CD14-positive monocyte (primary cell): ENCODE measurements around the gene FAM76A. TPM values are rescaled to one million over a fixed set of nuclear protein-coding genes. Genes with fewer than 3 reads are reported as not detected.
A peak's percentile ranks its signal among the peaks of the same experiment; 100 is the strongest.
"Not testable (repeated sequence)": the region's sequence is repeated elsewhere in the genome, so short reads cannot be mapped to it uniquely, and the experiment has no call there.

ENCODE experiments used
- DNase-seq, 3 donors: peaks; one replicate each; pipeline ENCODE4 v3.0.0-alpha.2; 2011 to 2022
- H2AFZ ChIP-seq: 2 replicates; pipeline ENCODE4 v1.6.0; 2012; ENCODE audit warnings: mild to moderate bottlenecking, low read depth, low read length, inconsistent platforms; ENCODE audit not compliant: insufficient read depth, poor library complexity, severe bottlenecking
- H3K27ac ChIP-seq, 2 donors: 1 replicate in 1 of 2; 2 replicates in 1 of 2; pipeline ENCODE4 v1.5.1; 2012 to 2013; ENCODE audit warnings: low read length in 2 of 2, control low read depth in 1 of 2, inconsistent platforms in 1 of 2, low read depth in 1 of 2, mild to moderate bottlenecking in 1 of 2
- H3K27me3 ChIP-seq, 2 donors: one replicate each; pipeline versions ENCODE4 v1.6.0 to v1.6.1; 2011 to 2013; ENCODE audit warnings: low read length in 2 of 2; ENCODE audit not compliant: control insufficient read depth in 2 of 2, insufficient read depth in 2 of 2
- H3K36me3 ChIP-seq, 2 donors: replicated peaks in 1 of 2; 1 replicate in 1 of 2; 2 replicates in 1 of 2; pipeline versions ENCODE4 v1.5.1 to v1.6.1; 2012 to 2013; ENCODE audit warnings: low read length in 2 of 2, control low read depth in 1 of 2, inconsistent platforms in 1 of 2, mild to moderate bottlenecking in 1 of 2; ENCODE audit not compliant: insufficient read depth in 2 of 2, control insufficient read depth in 1 of 2
- H3K4me1 ChIP-seq, 2 donors: 1 replicate in 1 of 2; 2 replicates in 1 of 2; pipeline versions ENCODE4 v1.5.1 to v1.6.1; 2012 to 2013; ENCODE audit warnings: low read length in 2 of 2, control low read depth in 1 of 2, inconsistent platforms in 1 of 2, mild to moderate bottlenecking in 1 of 2, moderate library complexity in 1 of 2; ENCODE audit not compliant: insufficient read depth in 2 of 2, control insufficient read depth in 1 of 2
- H3K4me2 ChIP-seq: replicated peaks from 2 replicates; pipeline ENCODE3; 2012; ENCODE audit warnings: low read length, moderate library complexity, mild to moderate bottlenecking; ENCODE audit not compliant: poor library complexity, severe bottlenecking; ENCODE audit errors: extremely low read depth
- H3K4me3 ChIP-seq, 3 experiments: fragments of 200-600 bp in 1 of 3; sonication (generic) in 1 of 3; replicated peaks in 1 of 3; 1 replicate in 2 of 3; 2 replicates in 1 of 3; pipeline ENCODE4 v1.5.1; 2011 to 2013; ENCODE audit warnings: low read length in 3 of 3, mild to moderate bottlenecking in 3 of 3, control low read depth in 2 of 3, low read depth in 2 of 3, inconsistent platforms in 1 of 3, moderate library complexity in 1 of 3
- H3K79me2 ChIP-seq: 2 replicates; pipeline ENCODE4 v1.6.0; 2012; ENCODE audit warnings: mild to moderate bottlenecking, control low read depth, inconsistent platforms, low read length, moderate library complexity; ENCODE audit not compliant: insufficient read depth
- H3K9ac ChIP-seq: 2 replicates; pipeline ENCODE4 v1.6.0; 2017; ENCODE audit warnings: low read length, mild to moderate bottlenecking; ENCODE audit not compliant: insufficient read depth, poor library complexity, severe bottlenecking
- H3K9me3 ChIP-seq, 2 donors: replicated peaks in 1 of 2; 1 replicate in 1 of 2; 2 replicates in 1 of 2; pipeline versions ENCODE4 v1.5.1 to v1.6.1; 2012 to 2013; ENCODE audit warnings: low read length in 2 of 2, control low read depth in 1 of 2; ENCODE audit not compliant: control insufficient read depth in 1 of 2, insufficient read depth in 1 of 2
- H4K20me1 ChIP-seq: 2 replicates; pipeline ENCODE4 v1.6.0; 2012; ENCODE audit warnings: mild to moderate bottlenecking, low read length, control low read depth, moderate library complexity; ENCODE audit not compliant: insufficient read depth
- H3K27ac Mint-ChIP-seq, 7 donors: one replicate each; pipeline ENCODE4 v1.8.0; 2020; ENCODE audit warnings: mild to moderate bottlenecking in 7 of 7, mixed read lengths in 7 of 7, moderate library complexity in 6 of 7, inconsistent platforms in 2 of 7
- H3K27me3 Mint-ChIP-seq, 3 donors: one replicate each; pipeline ENCODE4 v1.8.0; 2021 to 2022; ENCODE audit warnings: low read depth in 3 of 3, mild to moderate bottlenecking in 3 of 3, mixed read lengths in 3 of 3, moderate library complexity in 3 of 3, inconsistent platforms in 1 of 3
- H3K36me3 Mint-ChIP-seq, 2 donors: one replicate each; pipeline ENCODE4 v1.8.0; 2020; ENCODE audit warnings: mixed read lengths in 2 of 2, inconsistent platforms in 1 of 2, mild to moderate bottlenecking in 1 of 2
- H3K4me1 Mint-ChIP-seq: one replicate; pipeline ENCODE4 v1.8.0; 2020; ENCODE audit warnings: mild to moderate bottlenecking, mixed read lengths
- H3K4me3 Mint-ChIP-seq, 2 donors: one replicate each; pipeline ENCODE4 v1.8.0; 2020; ENCODE audit warnings: mild to moderate bottlenecking in 2 of 2, mixed read lengths in 2 of 2, moderate library complexity in 1 of 2
- H3K9me3 Mint-ChIP-seq, 7 donors: one replicate each; pipeline ENCODE4 v1.8.0; 2020 to 2022; ENCODE audit warnings: mixed read lengths in 7 of 7, mild to moderate bottlenecking in 6 of 7, moderate library complexity in 6 of 7, inconsistent platforms in 2 of 7
- WGBS: methylation state at CpG from one replicate; pipeline ENCODE4 v1.1.5; 2013; ENCODE audit warnings: missing lambda C conversion rate; ENCODE audit not compliant: insufficient coverage; 5-methylcytosine and 5-hydroxymethylcytosine counted together
- intact Hi-C, 2 donors: fragments of 100-400 bp; cut with micrococcal nuclease; formaldehyde crosslinking; loops; one replicate each; pipeline versions ENCODE4 v1.15.0 to v1.15.1; 2023
- polyA plus RNA-seq, 3 donors: library from polyadenylated mRNA; depleted of rRNA in 1 of 3; unstranded in 2 of 3; stranded (reverse) in 1 of 3; fragments of 300-500 nt in 2 of 3; fragments of >200 nt in 1 of 3; fragmentation: Illumina TruSeq in 2 of 3; gene quantifications; 1 replicate in 2 of 3; 2 replicates in 1 of 3; pipeline ENCODE4 v1.2.3, GENCODE V29; 2012 to 2021
- TF ChIP-seq, protein P1 (sequence below): fragments of 200-600 bp; IDR thresholded peaks from one replicate; pipeline ENCODE4 v1.8.0; 2022; ENCODE audit warnings: antibody characterized with exemption, mild to moderate bottlenecking

The FAM76A gene
- polyA plus RNA-seq, 3 donors: 9.1 to 10.9 (median 10.3) TPM

- Histone ChIP-seq H3K4me3 (no peak overlapping the region), H3K36me3 (no peaks in the 10 kb centered on the region), H3K4me1 (no peaks in the 10 kb centered on the region), H3K27me3 (no peaks in the 10 kb centered on the region), H3K79me2 (no peaks in the 10 kb centered on the region), H3K9ac (no peak overlapping the region), H3K4me2 (no peak overlapping the region), H2AFZ (no peak overlapping the region), H3K27ac (no peak overlapping the region), H4K20me1 (no peaks in the 10 kb centered on the region), H3K9me3 (peaks cover 25 to 26% of the 10 kb centered on the region in 2 donors)
- no peak overlapping the region for H3K27ac Mint-ChIP-seq
- no peaks in the 10 kb centered on the region for H3K27me3 Mint-ChIP-seq
- H3K4me3 Mint-ChIP-seq: no peak overlapping the region
- peaks cover 0 to 7% of the 10 kb centered on the region in 2 donors for H3K36me3 Mint-ChIP-seq
- peaks cover 20 to 38% (median 34%) of the 10 kb centered on the region in 7 donors for H3K9me3 Mint-ChIP-seq
- intact Hi-C loops: loop anchor here in 1 of 2 donors (10.0 kb wide), 1 partner anchor 374 kb away; no protein-coding TSS in a partner anchor
- TF ChIP-seq, protein P1, sequence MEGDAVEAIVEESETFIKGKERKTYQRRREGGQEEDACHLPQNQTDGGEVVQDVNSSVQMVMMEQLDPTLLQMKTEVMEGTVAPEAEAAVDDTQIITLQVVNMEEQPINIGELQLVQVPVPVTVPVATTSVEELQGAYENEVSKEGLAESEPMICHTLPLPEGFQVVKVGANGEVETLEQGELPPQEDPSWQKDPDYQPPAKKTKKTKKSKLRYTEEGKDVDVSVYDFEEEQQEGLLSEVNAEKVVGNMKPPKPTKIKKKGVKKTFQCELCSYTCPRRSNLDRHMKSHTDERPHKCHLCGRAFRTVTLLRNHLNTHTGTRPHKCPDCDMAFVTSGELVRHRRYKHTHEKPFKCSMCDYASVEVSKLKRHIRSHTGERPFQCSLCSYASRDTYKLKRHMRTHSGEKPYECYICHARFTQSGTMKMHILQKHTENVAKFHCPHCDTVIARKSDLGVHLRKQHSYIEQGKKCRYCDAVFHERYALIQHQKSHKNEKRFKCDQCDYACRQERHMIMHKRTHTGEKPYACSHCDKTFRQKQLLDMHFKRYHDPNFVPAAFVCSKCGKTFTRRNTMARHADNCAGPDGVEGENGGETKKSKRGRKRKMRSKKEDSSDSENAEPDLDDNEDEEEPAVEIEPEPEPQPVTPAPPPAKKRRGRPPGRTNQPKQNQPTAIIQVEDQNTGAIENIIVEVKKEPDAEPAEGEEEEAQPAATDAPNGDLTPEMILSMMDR: no peak
- DNase-seq: no peak
- H3K4me1 Mint-ChIP-seq: no peaks in the 10 kb centered on the region
These were observed 47.0 kb upstream of the FAM76A start for GRCh38 chr1:27678747-27679146.

DNA sequence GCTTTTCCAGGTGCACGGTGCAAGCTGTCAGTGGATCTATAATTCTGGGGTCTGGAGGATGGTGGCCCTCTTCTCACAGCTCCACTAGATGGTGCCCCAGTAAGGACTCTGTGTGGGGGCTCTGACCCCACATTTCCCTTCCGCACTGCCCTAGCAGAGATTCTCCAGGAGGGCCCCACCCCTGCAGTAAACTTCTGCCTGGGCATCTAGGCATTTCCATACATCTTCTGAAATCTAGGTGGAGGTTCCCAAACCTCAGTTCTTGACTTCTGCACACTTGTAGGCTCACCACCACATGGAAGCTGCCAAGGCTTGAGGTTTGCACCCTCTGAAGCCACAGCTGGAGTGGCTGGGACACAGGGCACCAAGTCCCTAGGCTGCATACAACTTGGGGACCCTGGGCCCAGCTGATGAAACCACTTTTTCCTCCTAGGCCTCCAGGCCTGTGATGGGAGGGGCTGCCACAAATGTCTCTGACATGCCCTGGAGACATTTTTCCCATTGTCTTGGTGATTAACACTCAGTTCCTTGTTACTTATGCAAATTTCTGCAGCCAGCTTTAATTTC, 45.5 kb upstream of the FAM76A start:
- intact Hi-C loops, H3K4me1 Mint-ChIP-seq, H3K79me2 ChIP-seq, H3K36me3 ChIP-seq, H3K4me1 ChIP-seq, H4K20me1 ChIP-seq, H3K9ac ChIP-seq, H3K4me2 ChIP-seq, DNase-seq, H3K27me3 Mint-ChIP-seq, H3K27me3 ChIP-seq, H3K4me3 ChIP-seq, H2AFZ ChIP-seq, H3K4me3 Mint-ChIP-seq, H3K27ac ChIP-seq, H3K36me3 Mint-ChIP-seq, H3K27ac Mint-ChIP-seq: not testable (repeated sequence)
- peaks cover 25 to 26% of the 10 kb centered on the region in 2 donors for H3K9me3 ChIP-seq
- H3K9me3 Mint-ChIP-seq: peaks cover 20 to 38% (median 34%) of the 10 kb centered on the region in 7 donors
- WGBS: no CpG with 5 or more reads among the region's 2 CpGs

DNA sequence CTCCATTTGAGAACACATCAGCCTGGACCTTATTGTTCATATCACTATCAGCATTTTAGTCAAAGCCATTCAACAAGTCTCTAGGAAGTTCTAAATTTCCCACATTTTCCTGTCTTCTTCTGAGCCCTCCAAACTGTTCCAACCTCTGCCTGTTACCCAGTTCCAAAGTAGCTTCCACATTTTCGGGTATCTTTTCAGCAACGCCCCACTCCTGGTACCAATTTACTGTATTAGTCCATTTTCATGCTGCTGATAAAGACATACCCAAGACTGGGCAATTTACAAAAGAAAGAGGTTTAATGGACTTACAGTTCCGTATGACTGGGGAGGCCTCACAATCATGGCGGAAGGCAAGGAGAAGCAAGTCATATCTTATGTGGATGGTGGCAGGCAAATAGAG, 44.2 kb upstream of the FAM76A start:
- H3K4me3 Mint-ChIP-seq, intact Hi-C loops: not testable (repeated sequence)

More for the DNA sequence above, 44.2 kb upstream of the FAM76A start:
- not testable (repeated sequence) for H3K4me1 Mint-ChIP-seq, H3K27ac ChIP-seq, H3K4me2 ChIP-seq, H3K9ac ChIP-seq, H3K27me3 ChIP-seq, DNase-seq, H3K27me3 Mint-ChIP-seq, H3K36me3 Mint-ChIP-seq, H3K36me3 ChIP-seq, H4K20me1 ChIP-seq, H3K4me3 ChIP-seq, H2AFZ ChIP-seq, H3K79me2 ChIP-seq, H3K4me1 ChIP-seq
- no CpG with 5 or more reads among the region's 4 CpGs for WGBS
- H3K27ac Mint-ChIP-seq: peak overlapping the region in 1 of 7 donors; percentile 23
- peaks cover 25 to 26% of the 10 kb centered on the region in 2 donors for H3K9me3 ChIP-seq
- peaks cover 20 to 38% (median 34%) of the 10 kb centered on the region in 7 donors for H3K9me3 Mint-ChIP-seq
